K562 (cell line): ENCODE data around the gene RBBP5. TPM values are rescaled to one million over a fixed set of nuclear protein-coding genes. Genes with fewer than 3 reads are reported as not detected.
A peak's percentile ranks its signal among the peaks of the same experiment; 100 is the strongest.

Experiments
- ARNT ChIP-seq, 2 experiments: fragments of 450-650 bp; IDR thresholded peaks; 2 replicates each; pipeline ENCODE4 v1.6.1; 2016; ENCODE audit warnings: mild to moderate bottlenecking in 1 of 2
- CAMTA2 ChIP-seq: fragments of 250-450 bp; sonication (Bioruptor Pico); conservative IDR thresholded peaks from 2 replicates; pipeline ENCODE4 v1.5.1; 2022
- CBFA2T2 ChIP-seq: fragments of 450-650 bp; conservative IDR thresholded peaks from 2 replicates; pipeline ENCODE4 v1.6.1; 2017; ENCODE audit warnings: mild to moderate bottlenecking
- CXXC5 ChIP-seq: fragments of 250-450 bp; sonication (Bioruptor Pico); IDR thresholded peaks from 2 replicates; pipeline ENCODE4 v1.8.0; 2022; ENCODE audit warnings: inconsistent platforms, mild to moderate bottlenecking, moderate library complexity
- DMBX1 ChIP-seq: fragments of 250-450 bp; sonication (Bioruptor Pico); IDR thresholded peaks from 2 replicates; pipeline ENCODE4 v1.8.0; 2022; ENCODE audit warnings: inconsistent platforms, mild to moderate bottlenecking, moderate library complexity, borderline replicate concordance
- EHMT2 ChIP-seq: fragments of 450-650 bp; IDR thresholded peaks from 2 replicates; pipeline ENCODE4 v1.6.1; 2018; ENCODE audit warnings: antibody characterized with exemption
- FOXK1 ChIP-seq: sonication (generic); formaldehyde crosslinking; IDR thresholded peaks from 2 replicates; pipeline ENCODE4 v1.8.0; 2022; ENCODE audit warnings: missing genetic modification reagents, mild to moderate bottlenecking, borderline replicate concordance
- GABPB1 ChIP-seq: sonication (generic); formaldehyde crosslinking; IDR thresholded peaks from 2 replicates; pipeline ENCODE4 v1.8.0; 2022; ENCODE audit warnings: mild to moderate bottlenecking, missing genetic modification reagents
- HBP1 ChIP-seq: fragments of 450-650 bp; formaldehyde crosslinking; IDR thresholded peaks from 2 replicates; pipeline ENCODE4 v1.4.0; 2022; ENCODE audit warnings: missing genetic modification characterization
- HNRNPK ChIP-seq: fragments of 200-400 bp; formaldehyde crosslinking; IDR thresholded peaks from one replicate; pipeline ENCODE4 v1.6.1; 2018; ENCODE audit warnings: mild to moderate bottlenecking, low read depth, low read length; ENCODE audit not compliant: poor library complexity, severe bottlenecking
- MXI1 ChIP-seq: IDR thresholded peaks from 2 replicates; pipeline ENCODE4 v1.6.1; 2011; ENCODE audit warnings: low read depth, mild to moderate bottlenecking, improper control_type of control experiment, low read length
- NFE2L1 ChIP-seq: fragments of 450-650 bp; IDR thresholded peaks from 2 replicates; pipeline ENCODE4 v1.6.1; 2016; ENCODE audit warnings: missing genetic modification characterization, low read depth, mild to moderate bottlenecking, missing compliant biosample characterization, moderate library complexity, borderline replicate concordance
- RHOXF2B ChIP-seq: fragments of 250-450 bp; sonication (Bioruptor Pico); conservative IDR thresholded peaks from 2 replicates; pipeline ENCODE4 v1.5.1; 2021
- SMAD1 ChIP-seq: fragments of 150-350 bp; IDR thresholded peaks from 2 replicates; pipeline ENCODE4 v1.6.1; 2014; ENCODE audit warnings: low read length, low read depth; ENCODE audit not compliant: partially characterized antibody
- SMARCE1 ChIP-seq: fragments of 450-650 bp; IDR thresholded peaks from 2 replicates; pipeline ENCODE4 v1.7.1; 2016; ENCODE audit warnings: mild to moderate bottlenecking
- SP2 ChIP-seq: IDR thresholded peaks from 2 replicates; pipeline ENCODE4 v1.6.1; 2011; ENCODE audit warnings: mild to moderate bottlenecking, low read depth, low read length, moderate library complexity; ENCODE audit not compliant: poor library complexity, severe bottlenecking; ENCODE audit errors: extremely low read depth
- SREBF2 ChIP-seq: sonication (generic); formaldehyde crosslinking; IDR thresholded peaks from 2 replicates; pipeline ENCODE4 v1.4.0; 2020; ENCODE audit warnings: mild to moderate bottlenecking, missing genetic modification reagents
- TRIM24 ChIP-seq, 2 experiments: fragments of 450-650 bp; IDR thresholded peaks; 2 replicates each; pipeline ENCODE4 v1.6.1; 2016
- XRCC5 ChIP-seq: fragments of 200-400 bp; formaldehyde crosslinking; IDR thresholded peaks from 2 replicates; pipeline ENCODE4 v1.6.1; 2017; ENCODE audit warnings: low read depth, mild to moderate bottlenecking, low read length
- ZFPM2 ChIP-seq: fragments of 250-450 bp; sonication (Bioruptor Pico); IDR thresholded peaks from 2 replicates; pipeline ENCODE4 v1.5.1; 2022; ENCODE audit warnings: mild to moderate bottlenecking
- ZNF518B ChIP-seq: fragments of 250-450 bp; sonication (Bioruptor Pico); IDR thresholded peaks from 2 replicates; pipeline ENCODE4 v1.5.0; 2021; ENCODE audit warnings: mild to moderate bottlenecking, moderate library complexity
- ZNF668 ChIP-seq: fragments of 250-450 bp; sonication (Bioruptor Pico); IDR thresholded peaks from 2 replicates; pipeline ENCODE4 v1.8.0; 2022; ENCODE audit warnings: mild to moderate bottlenecking, inconsistent platforms
- polyA plus RNA-seq, 8 experiments: library from polyadenylated mRNA; depleted of rRNA in 4 of 8; stranded (reverse) in 5 of 8; unstranded in 3 of 8; fragments of >200 nt; fragmentation: Nextera tagmentation in 2 of 8; fragmentation: Illumina TruSeq in 1 of 8; extraction: Ambion mirVana in 2 of 8; extraction: Trizol in 1 of 8; gene quantifications; 2 replicates each; pipeline versions ENCODE4 v1.2.1 to v1.2.3, GENCODE V29; 2011 to 2014; ENCODE audit warnings: inconsistent platforms in 1 of 8, missing spikeins in 1 of 8
- total RNA-seq, 7 experiments: library from RNA; depleted of rRNA in 6 of 7; stranded (reverse); fragments of >200 nt in 6 of 7; fragmentation: Illumina TruSeq in 2 of 7; extraction: Trizol in 2 of 7; gene quantifications; 2 replicates each; pipeline versions ENCODE4 v1.2.1 to v1.2.3, GENCODE V29; 2011 to 2021; ENCODE audit warnings: low replicate concordance in 1 of 7
- TF ChIP-seq, protein P1 (sequence below): sonication (generic); IDR thresholded peaks from 2 replicates; pipeline ENCODE4 v1.6.1; 2016

RBBP5 gene
- total and polyA plus RNA-seq, 9 of the 15 experiments (the other 6 are each of a cell fraction or from before 2014, with no cell fraction given): 17.2 to 37.4 (median 28.4) TPM

DNA sequence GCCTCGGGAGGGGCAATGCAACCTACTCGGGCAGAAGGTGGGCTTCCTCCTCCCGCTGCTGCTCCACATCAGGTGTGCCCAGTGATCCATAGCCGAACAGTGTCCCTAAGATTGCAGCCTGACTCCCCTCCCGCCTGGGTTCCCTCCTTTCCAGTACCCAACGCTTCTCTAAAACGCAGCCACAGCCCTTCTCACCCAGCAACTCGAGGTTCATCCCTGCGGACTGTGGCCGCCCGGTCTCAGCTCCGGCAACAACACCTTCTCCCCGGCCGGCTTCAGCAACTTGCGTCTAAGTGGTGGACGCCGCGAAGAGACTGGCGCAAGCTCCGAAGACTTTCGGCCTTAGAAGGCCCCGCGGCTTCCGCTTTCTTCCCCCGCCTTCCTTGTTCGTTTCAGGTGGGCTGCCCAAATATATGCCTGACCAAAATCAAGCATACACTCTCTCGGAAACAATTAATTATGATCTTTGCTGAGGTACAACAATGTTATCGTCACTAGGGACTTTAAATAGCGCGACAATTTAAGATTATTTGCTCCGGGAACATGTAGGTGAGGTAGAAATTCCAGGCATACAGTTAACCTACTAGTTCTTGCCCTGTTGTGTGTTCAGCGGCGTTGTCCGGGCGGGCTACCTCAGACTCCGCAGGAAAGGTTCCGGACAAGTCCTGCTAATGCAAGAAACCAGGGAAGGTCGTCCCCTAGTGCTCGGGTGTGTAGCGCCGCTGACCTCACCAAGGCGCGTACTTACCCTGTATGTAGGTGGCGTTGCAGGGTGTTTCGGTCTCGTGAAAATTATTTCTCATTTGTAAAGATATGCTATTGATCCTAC lies at the start of gene RBBP5 (continued):
- TF ChIP-seq ZNF518B (CRISPR knock-in tag): no peak; the same call in 1 of the 2 replicates
- peak; percentile 97 for TF ChIP-seq CXXC5 (CRISPR knock-in tag)
- peak; percentile 39; the same call in 1 of the 2 replicates for TF ChIP-seq SMARCE1
- TF ChIP-seq MXI1: no peak
- no peak for TF ChIP-seq HNRNPK
- TF ChIP-seq, protein P1, sequence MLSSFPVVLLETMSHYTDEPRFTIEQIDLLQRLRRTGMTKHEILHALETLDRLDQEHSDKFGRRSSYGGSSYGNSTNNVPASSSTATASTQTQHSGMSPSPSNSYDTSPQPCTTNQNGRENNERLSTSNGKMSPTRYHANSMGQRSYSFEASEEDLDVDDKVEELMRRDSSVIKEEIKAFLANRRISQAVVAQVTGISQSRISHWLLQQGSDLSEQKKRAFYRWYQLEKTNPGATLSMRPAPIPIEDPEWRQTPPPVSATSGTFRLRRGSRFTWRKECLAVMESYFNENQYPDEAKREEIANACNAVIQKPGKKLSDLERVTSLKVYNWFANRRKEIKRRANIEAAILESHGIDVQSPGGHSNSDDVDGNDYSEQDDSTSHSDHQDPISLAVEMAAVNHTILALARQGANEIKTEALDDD: peak; percentile 78
- peak; percentile 72; the same call in 1 of the 2 replicates for TF ChIP-seq HBP1 (CRISPR knock-in tag)
- peak; percentile 100 for TF ChIP-seq XRCC5
- 0 out of 2 replicates have a peak, but pooled peaks have one; percentile 2 for TF ChIP-seq CBFA2T2
- TF ChIP-seq SREBF2: no peak
- no peak; the same call in 1 of the 2 replicates for TF ChIP-seq DMBX1 (CRISPR knock-in tag)
- no peak for TF ChIP-seq SMAD1
- peak; percentile 74 for TF ChIP-seq EHMT2
- TF ChIP-seq FOXK1 (CRISPR knock-in tag): peak; percentile 99
- no peak for TF ChIP-seq CAMTA2 (CRISPR knock-in tag)
- no peak for TF ChIP-seq NFE2L1
- peak; percentile 56 to 100; a peak in 3 of 4 replicates for TF ChIP-seq TRIM24 (IDR thresholded peaks at IDR 0.05)
- no peak for TF ChIP-seq SP2
- TF ChIP-seq ZNF668 (CRISPR knock-in tag): peak; percentile 89; the same call in 1 of the 2 replicates
- peak; percentile 98 for TF ChIP-seq ARNT (IDR thresholded peaks at IDR 0.05)
- peak; percentile 77; the same call in 1 of the 2 replicates for TF ChIP-seq RHOXF2B (CRISPR knock-in tag)
- TF ChIP-seq GABPB1 (CRISPR knock-in tag): peak; percentile 99
- TF ChIP-seq ZFPM2 (CRISPR knock-in tag): 0 out of 2 replicates have a peak, but pooled peaks have one; percentile 33
